Measurements from ENCODE around the gene SMIM13.
A peak's percentile ranks its signal among the peaks of the same experiment; 100 is the strongest.

The SMIM13 gene

GRCh38 chr6:11093626-11094410 is at the start of gene SMIM13:
TSS of gene SMIM13 (plus strand) at chr6:11093834. CDS start at chr6:11094314, 480 bp downstream.
- peak within 1 kb of the TSS; percentile 85 for H3K4me3 ChIP-seq (ENCODE audit: low read depth, low read length)
- peak; percentile 44 for TF ChIP-seq CTCF (IDR thresholded peaks at IDR 0.05; ENCODE audit: low read depth, low read length)

GRCh38 chr6:11043961-11044711 is 49.5 kb upstream of the SMIM13 start, which contains the start of gene ELOVL2:
TSS of gene ELOVL2 (minus strand) at chr6:11044305. CDS start at chr6:11044230, 75 bp downstream.
- peak; percentile 68 for TF ChIP-seq CTCF (IDR thresholded peaks at IDR 0.05; ENCODE audit: low read depth, low read length)
- peak within 1 kb of the TSS; percentile 69 for H3K4me3 ChIP-seq (ENCODE audit: low read depth, low read length)

GRCh38 chr6:11044712-11045167 is 48.9 kb upstream of the SMIM13 start:
- no peak for TF ChIP-seq CTCF (IDR thresholded peaks at IDR 0.05; ENCODE audit: low read depth, low read length)
- H3K4me3 ChIP-seq (ENCODE audit: low read depth, low read length): peak overlapping the region; percentile 69

GRCh38 chr6:11050731-11051130 is 42.9 kb upstream of the SMIM13 start:
- no peak for TF ChIP-seq CTCF (IDR thresholded peaks at IDR 0.05; ENCODE audit: low read depth, low read length)
- H3K4me3 ChIP-seq (ENCODE audit: low read depth, low read length): no peak overlapping the region

- H3K4me3 ChIP-seq (ENCODE audit: low read depth, low read length): no peak overlapping the region
- no peak for TF ChIP-seq CTCF (IDR thresholded peaks at IDR 0.05; ENCODE audit: low read depth, low read length)
Measured at GRCh38 chr6:11053307-11053706, 40.3 kb upstream of the SMIM13 start.

- no peak overlapping the region for H3K4me3 ChIP-seq (ENCODE audit: low read depth, low read length)
- TF ChIP-seq CTCF (IDR thresholded peaks at IDR 0.05; ENCODE audit: low read depth, low read length): no peak
Measured at GRCh38 chr6:11054722-11055121, 38.9 kb upstream of the SMIM13 start.

Data from WI38 (cell line).